Measurements from ENCODE around the gene UBXN6.

Gene UBXN6

GRCh38 chr19:4445963-4446703 is 11.5 kb downstream of the UBXN6 start:
- no peak for TF ChIP-seq CTCF (IDR thresholded peaks at IDR 0.05)

DNA sequence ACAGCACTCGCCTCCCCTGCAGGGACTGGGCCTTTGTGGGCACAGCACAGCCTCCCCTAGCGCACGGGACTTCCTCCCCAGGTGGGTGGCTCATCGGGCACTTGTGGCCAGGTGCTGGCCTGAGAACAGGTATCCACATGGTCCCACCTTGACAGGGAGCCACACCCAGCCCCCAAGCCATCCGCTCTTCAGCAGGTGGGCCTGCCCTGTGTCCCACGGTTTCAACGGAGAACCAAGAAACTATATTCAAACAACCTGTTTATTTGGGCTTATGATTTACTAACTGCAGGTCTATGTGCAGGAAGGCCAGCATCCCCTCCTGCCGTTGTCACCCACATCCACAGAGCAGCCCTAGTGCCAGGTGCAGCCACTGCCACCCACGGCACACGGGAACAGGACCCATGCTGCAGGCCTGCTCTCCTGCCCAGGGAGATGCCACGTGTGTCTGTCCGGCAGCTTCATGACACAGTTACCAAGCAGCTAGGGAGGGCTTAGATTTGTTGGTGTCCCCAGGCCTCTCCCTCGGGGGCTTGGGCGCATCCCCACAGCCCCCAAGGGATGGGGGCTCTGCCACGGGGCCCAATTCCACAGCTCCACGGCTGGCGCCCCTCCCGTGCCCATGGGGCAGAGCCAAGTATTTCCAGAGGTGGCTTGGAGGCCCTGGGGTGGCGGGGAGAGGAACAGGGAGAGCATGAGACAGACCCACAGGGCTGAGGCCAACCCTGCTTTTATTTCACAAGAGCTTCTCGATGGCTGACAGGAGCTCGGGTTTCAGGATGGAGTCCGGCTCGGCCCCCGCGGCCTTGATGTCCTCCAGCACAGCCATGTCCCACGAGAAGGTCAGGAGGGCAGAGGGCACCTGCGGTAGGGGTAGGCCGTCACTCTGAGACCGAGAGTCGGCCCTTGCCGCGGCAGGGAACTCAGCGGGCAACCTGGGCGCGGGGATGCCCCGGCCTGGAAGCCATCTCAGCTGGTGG is 12.5 kb downstream of the UBXN6 start:
- TF ChIP-seq CTCF (IDR thresholded peaks at IDR 0.05) = no peak

- TF ChIP-seq CTCF (IDR thresholded peaks at IDR 0.05) = no peak
Measured at GRCh38 chr19:4443966-4444764, 13.4 kb downstream of the UBXN6 start.

GRCh38 chr19:4443188-4443587 is 14.4 kb downstream of the UBXN6 start:
- no peak for TF ChIP-seq CTCF (IDR thresholded peaks at IDR 0.05)

DNA sequence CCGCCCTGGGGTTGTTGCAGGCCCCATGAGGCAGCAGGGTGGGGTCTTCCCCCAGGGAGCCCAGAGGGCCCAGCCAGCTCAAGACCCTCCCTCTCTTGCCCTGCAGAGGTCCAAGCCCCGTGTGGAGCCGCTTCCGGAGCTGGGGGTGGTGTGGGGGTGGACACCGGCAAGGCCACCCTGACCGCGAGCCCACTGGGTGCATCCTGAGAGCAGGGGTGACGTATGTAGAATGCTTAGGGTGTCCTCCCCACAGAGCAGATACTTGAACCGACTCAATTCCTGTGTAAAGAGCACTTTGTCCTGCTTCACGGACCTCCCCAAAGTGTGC is 14.8 kb downstream of the UBXN6 start:
- no peak for TF ChIP-seq CTCF (IDR thresholded peaks at IDR 0.05)

- no peak for TF ChIP-seq CTCF (IDR thresholded peaks at IDR 0.05)
Measured at GRCh38 chr19:4441994-4442818, 15.4 kb downstream of the UBXN6 start.
